H7 (cell line): ENCODE results near the gene IFNGR1. TPM values are rescaled to one million over a fixed set of nuclear protein-coding genes. Genes with fewer than 3 reads are reported as not detected.

Experiments
- DNase-seq: peaks from one replicate; pipeline ENCODE4 v3.0.0; 2012
- H3K27me3 ChIP-seq: 2 replicates; pipeline ENCODE4 v1.6.0; 2011; ENCODE audit warnings: mild to moderate bottlenecking, low read length; ENCODE audit not compliant: control insufficient read depth, insufficient read depth
- H3K36me3 ChIP-seq: replicated peaks from 2 replicates; pipeline ENCODE4 v1.5.1; 2011; ENCODE audit warnings: low read length; ENCODE audit not compliant: control insufficient read depth, insufficient read depth
- H3K4me3 ChIP-seq: 2 replicates; pipeline ENCODE4 v1.5.1; 2011; ENCODE audit warnings: low read depth, mild to moderate bottlenecking, control low read depth, low read length, moderate library complexity; ENCODE audit not compliant: insufficient read depth
- total RNA-seq: library from RNA; depleted of rRNA; stranded (reverse); fragments of >200 nt; shearing (Covaris generic); gene quantifications from 2 replicates; pipeline ENCODE4 v1.2.3, GENCODE V29; 2014; rRNA removed

Gene IFNGR1
- total RNA-seq, 1 experiment from 2014 or later: 21.8 TPM

GRCh38 chr6:137149035-137149393 is 70.2 kb downstream of the IFNGR1 start:
- Histone ChIP-seq H3K27me3 (no peaks in the 10 kb centered on the region), H3K4me3 (no peak overlapping the region), H3K36me3 (no peaks in the 10 kb centered on the region)
- no peak for DNase-seq

DNA sequence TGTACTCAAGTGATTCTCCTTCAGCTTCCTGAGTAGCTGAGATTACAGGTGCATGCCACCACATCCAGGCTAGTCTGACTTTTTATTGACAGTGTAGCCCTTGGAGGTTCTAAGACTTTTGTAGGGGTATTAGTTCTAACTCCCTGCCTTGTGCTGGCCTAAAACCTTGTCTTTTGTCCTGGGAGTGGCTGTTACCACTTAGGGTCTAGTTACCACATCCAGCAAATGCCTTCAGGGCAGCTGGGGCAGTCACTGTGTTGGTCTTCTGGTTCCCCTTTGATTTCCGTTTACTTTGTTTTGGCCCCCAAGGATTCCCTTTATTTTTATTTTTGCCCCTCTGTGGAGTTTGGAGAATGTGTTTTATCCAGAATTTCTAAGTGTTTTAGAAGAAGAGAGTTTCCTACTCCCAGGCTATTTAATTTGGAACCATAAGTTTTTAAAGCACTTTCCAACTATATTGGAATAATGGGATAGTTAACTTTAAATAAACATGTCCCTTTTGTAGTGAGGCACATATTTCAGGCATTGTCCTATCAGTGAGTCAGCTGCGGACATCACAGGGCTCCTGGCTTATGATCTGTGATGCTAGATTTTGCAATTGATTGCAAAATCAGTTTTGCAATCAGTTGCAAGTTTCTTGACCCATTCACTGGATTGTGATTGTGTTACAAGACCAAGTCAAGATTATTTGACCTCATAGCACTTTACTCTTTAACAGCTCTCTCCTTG is 70.7 kb downstream of the IFNGR1 start:
- H3K27me3 ChIP-seq: no peaks in the 10 kb centered on the region
- no peaks in the 10 kb centered on the region for H3K36me3 ChIP-seq
- no peak for DNase-seq
- no peak overlapping the region for H3K4me3 ChIP-seq

Other genes starting within 250 kb of the IFNGR1 start
- 0.26 and 0.28 TPM in 2 replicates for gene IL20RA, start 174.4 kb downstream of the IFNGR1 start, total RNA-seq
- gene IL22RA2, start 45.7 kb downstream of the IFNGR1 start, total RNA-seq: not detected in 2 replicates